Mesodermal cell (in vitro differentiated cells): Measurements from ENCODE around the gene TRAPPC12.

Experiments used
- H3K27ac ChIP-seq: 2 replicates; pipeline ENCODE4 v1.7.0; 2013; ENCODE audit warnings: mild to moderate bottlenecking, low read depth, low read length, moderate library complexity; ENCODE audit not compliant: severe bottlenecking
- H3K36me3 ChIP-seq: 2 replicates; pipeline ENCODE4 v1.7.1; 2013; ENCODE audit warnings: mild to moderate bottlenecking, low read length, moderate library complexity; ENCODE audit not compliant: control insufficient read depth, insufficient read depth
- H3K4me1 ChIP-seq: one replicate; pipeline ENCODE4 v1.7.1; 2013; ENCODE audit warnings: mild to moderate bottlenecking, low read length; ENCODE audit not compliant: insufficient read depth, control insufficient read depth, poor library complexity, severe bottlenecking
- H3K4me3 ChIP-seq: 2 replicates; pipeline ENCODE4 v1.7.0; 2013; ENCODE audit warnings: low read length, control low read depth, mild to moderate bottlenecking; ENCODE audit not compliant: insufficient read depth, poor library complexity, severe bottlenecking; ENCODE audit errors: extremely low read depth
- H3K9me3 ChIP-seq: 2 replicates; pipeline ENCODE4 v1.7.1; 2013; ENCODE audit warnings: mild to moderate bottlenecking, low read length, moderate library complexity; ENCODE audit not compliant: control insufficient read depth
- WGBS, 2 experiments: methylation state at CpG; one replicate each; pipeline ENCODE4 v1.1.5; 2013; ENCODE audit warnings: missing lambda C conversion rate in 2 of 2; ENCODE audit not compliant: insufficient coverage in 2 of 2; 5-methylcytosine and 5-hydroxymethylcytosine counted together

TRAPPC12 gene

GRCh38 chr2:3422161-3422779 is 42.8 kb downstream of the TRAPPC12 start:
- 95% methylated on average over 16 of the region's 16 CpGs for WGBS, 2 experiments
- Histone ChIP-seq H3K4me1 (no peaks in the 10 kb centered on the region), H3K4me3 (no peak overlapping the region), H3K27ac (no peak overlapping the region), H3K36me3 (peaks cover 57% of the 10 kb centered on the region), H3K9me3 (no peaks in the 10 kb centered on the region)

DNA sequence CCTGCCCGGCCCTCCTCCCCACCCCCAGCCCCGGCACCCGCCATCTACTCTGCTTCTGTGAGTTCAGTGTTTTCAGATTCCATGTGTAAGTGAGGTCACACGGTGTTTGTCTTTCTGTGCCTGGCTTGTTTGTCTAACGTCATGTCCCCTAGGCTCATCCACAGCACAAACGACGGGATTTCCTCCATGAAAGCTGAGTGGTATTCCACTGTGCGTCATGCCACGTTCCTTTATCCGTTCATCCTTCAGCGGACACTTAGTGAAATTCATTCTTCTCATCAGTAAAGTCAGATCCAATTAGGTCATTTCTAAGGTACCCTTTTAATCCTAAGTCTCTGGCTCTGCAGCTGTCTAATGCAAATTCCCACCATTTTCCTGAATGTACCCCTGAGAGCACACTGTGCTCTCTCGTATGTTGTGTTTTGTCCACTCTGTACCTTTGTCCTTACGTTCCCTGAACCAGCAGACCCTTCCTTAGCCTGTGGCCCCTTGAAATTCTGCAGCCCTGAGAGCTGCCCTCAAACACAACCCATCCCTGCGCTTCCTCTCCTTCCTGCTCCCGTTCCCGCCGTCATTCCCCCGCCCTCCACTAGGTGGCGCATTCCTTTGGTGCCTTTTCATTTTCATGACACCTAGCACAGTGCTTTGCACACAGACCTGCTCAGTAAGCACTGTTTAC is 44.1 kb downstream of the TRAPPC12 start:
- Histone ChIP-seq H3K36me3 (peaks cover 60% of the 10 kb centered on the region), H3K27ac (no peak overlapping the region), H3K4me1 (no peaks in the 10 kb centered on the region), H3K9me3 (no peaks in the 10 kb centered on the region), H3K4me3 (no peak overlapping the region)
- 62 to 72% methylated on average over 13 to 14 of the region's 19 CpGs for WGBS, 2 experiments

GRCh38 chr2:3424171-3424795 is 44.8 kb downstream of the TRAPPC12 start:
- peaks cover 57% of the 10 kb centered on the region for H3K36me3 ChIP-seq
- no peaks in the 10 kb centered on the region for H3K4me1 ChIP-seq
- no peaks in the 10 kb centered on the region for H3K9me3 ChIP-seq
- WGBS, 2 experiments: 93% methylated on average over 4 to 6 of the region's 9 CpGs
- no peak overlapping the region for H3K27ac ChIP-seq
- no peak overlapping the region for H3K4me3 ChIP-seq

GRCh38 chr2:3426615-3427014 is 47.1 kb downstream of the TRAPPC12 start:
- Histone ChIP-seq H3K36me3 (peaks cover 60% of the 10 kb centered on the region), H3K4me1 (no peaks in the 10 kb centered on the region), H3K9me3 (no peaks in the 10 kb centered on the region), H3K4me3 (no peak overlapping the region), H3K27ac (no peak overlapping the region)
- WGBS, 2 experiments: 98 to 99% methylated on average over 10 to 14 of the region's 14 CpGs

- no peak overlapping the region for H3K4me3 ChIP-seq
- peaks cover 53% of the 10 kb centered on the region for H3K36me3 ChIP-seq
- H3K9me3 ChIP-seq: no peaks in the 10 kb centered on the region
- no peaks in the 10 kb centered on the region for H3K4me1 ChIP-seq
- no peak overlapping the region for H3K27ac ChIP-seq
- 93 to 97% methylated on average over 4 to 5 of the region's 6 CpGs for WGBS, 2 experiments
Observed at GRCh38 chr2:3427272-3427671, 47.8 kb downstream of the TRAPPC12 start.

GRCh38 chr2:3428577-3428976 is 49.1 kb downstream of the TRAPPC12 start:
- Histone ChIP-seq H3K4me1 (peaks cover 4% of the 10 kb centered on the region), H3K27ac (no peak overlapping the region), H3K9me3 (no peaks in the 10 kb centered on the region), H3K36me3 (peaks cover 46% of the 10 kb centered on the region), H3K4me3 (no peak overlapping the region)
- WGBS, 2 experiments: 93 to 100% methylated on average over 2 to 10 of the region's 10 CpGs

DNA sequence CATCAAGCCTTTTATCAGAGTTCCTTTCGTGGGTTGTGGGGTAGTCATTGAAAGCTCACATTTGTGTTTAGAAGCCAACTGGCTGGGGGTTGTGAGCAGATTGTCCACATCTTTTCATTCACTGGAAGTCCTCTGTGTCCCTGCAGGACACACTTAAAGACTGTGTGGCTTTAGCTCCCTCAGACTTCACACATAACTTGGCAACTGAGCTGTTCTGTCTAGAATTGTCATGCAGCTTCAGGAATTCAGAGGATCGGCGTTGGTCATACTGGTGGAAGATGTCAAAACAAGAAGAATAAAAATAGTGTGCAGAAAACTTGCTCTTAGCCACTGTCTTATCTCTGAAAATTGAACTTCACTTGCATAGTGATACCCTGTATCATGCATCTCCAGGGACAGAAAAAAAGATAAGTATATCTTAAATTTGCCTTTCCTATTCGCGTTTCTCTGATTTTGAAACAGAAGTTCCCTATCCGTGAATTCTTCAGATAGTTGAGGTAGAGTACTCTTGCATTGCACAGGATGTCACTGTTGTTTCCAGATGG is 49.6 kb downstream of the TRAPPC12 start:
- no peak overlapping the region for H3K27ac ChIP-seq
- peaks cover 6% of the 10 kb centered on the region for H3K4me1 ChIP-seq
- peaks cover 41% of the 10 kb centered on the region for H3K36me3 ChIP-seq
- H3K9me3 ChIP-seq: no peaks in the 10 kb centered on the region
- H3K4me3 ChIP-seq: no peak overlapping the region
- 84 to 93% methylated on average over 3 to 5 of the region's 6 CpGs for WGBS, 2 experiments

- 91 to 100% methylated on average over 4 of the region's 6 CpGs for WGBS, 2 experiments
- peaks cover 34% of the 10 kb centered on the region for H3K36me3 ChIP-seq
- H3K4me3 ChIP-seq: no peak overlapping the region
- H3K27ac ChIP-seq: no peak overlapping the region
- peaks cover 6% of the 10 kb centered on the region for H3K4me1 ChIP-seq
- no peaks in the 10 kb centered on the region for H3K9me3 ChIP-seq
Observed at GRCh38 chr2:3430172-3430571, 50.7 kb downstream of the TRAPPC12 start.

DNA sequence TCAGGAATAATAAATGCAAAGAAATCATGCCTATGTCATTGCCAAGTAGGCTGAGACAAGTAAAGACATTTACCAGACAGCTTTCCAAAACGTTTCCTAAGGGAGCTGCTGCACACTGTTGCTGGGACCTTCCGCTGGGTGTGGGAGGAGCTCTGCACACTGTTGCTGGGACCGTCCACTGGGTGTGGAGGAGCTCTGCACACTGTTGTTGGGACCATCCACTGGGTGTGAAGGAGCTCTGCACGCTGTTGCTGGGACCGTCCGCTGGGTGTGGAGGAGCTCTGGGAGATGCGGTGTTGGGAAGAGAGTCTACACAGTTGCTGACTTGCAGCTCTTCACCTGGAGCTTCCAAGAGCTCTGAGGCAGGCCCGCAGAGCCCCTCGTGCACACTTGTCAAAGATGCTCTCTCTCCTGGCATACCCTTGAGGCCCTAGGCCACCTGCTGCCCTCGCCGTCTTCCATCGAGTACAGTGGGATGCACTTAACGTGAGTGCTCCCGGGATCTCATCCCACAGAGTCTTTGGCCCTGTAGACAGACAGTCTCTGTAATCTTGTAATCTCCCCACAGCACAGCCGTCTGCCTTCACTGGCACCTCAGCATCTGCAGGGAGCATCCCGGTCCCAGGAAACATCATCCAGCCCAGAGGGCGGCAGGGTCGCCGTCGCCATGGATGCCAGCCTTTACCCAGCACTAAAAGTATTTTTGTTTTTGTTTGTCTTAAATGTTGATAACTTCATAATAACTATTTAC is 51.4 kb downstream of the TRAPPC12 start:
- H3K27ac ChIP-seq: no peak overlapping the region

DNA sequence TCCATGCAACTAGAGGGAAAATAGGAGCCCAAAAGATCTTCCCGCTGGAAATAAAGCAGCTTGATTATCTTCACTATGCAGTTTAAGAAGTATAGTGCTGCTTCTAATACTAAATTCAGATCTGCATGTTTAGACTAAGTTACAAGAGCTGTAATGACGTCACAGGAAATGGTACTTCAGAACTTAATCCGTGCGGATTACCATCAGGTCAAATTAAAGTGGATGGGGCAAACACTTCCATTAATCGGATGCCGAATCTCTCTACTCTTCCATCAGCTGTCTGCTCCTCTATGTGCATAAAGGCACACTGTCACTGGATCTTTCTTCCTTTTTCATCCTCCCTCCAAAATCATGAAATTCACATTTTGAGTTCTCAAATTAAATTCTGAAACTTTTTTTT is 52.6 kb downstream of the TRAPPC12 start:
- Histone ChIP-seq H3K27ac (no peak overlapping the region), H3K4me1 (peaks cover 6% of the 10 kb centered on the region), H3K36me3 (peaks cover 20% of the 10 kb centered on the region), H3K9me3 (no peaks in the 10 kb centered on the region), H3K4me3 (no peak overlapping the region)
- WGBS, 2 experiments: 92 to 96% methylated on average over 5 of the region's 6 CpGs

More for the DNA sequence above, 51.4 kb downstream of the TRAPPC12 start:
- WGBS, 2 experiments: 93 to 97% methylated on average over 15 to 16 of the region's 20 CpGs
- no peak overlapping the region for H3K4me3 ChIP-seq
- H3K36me3 ChIP-seq: peaks cover 30% of the 10 kb centered on the region
- no peaks in the 10 kb centered on the region for H3K9me3 ChIP-seq
- peaks cover 6% of the 10 kb centered on the region for H3K4me1 ChIP-seq
